HG02798 (cell line): Measurements from ENCODE around the gene SIK2.
"Not testable (repeated sequence)": the region's sequence is repeated elsewhere in the genome, so short reads cannot be mapped to it uniquely, and the experiment has no call there.

Source experiments
- ATAC-seq: cut with Tn5 transposase; IDR thresholded peaks from one replicate; pipeline ENCODE4 v1.9.1; 2021; ENCODE audit warnings: mild to moderate bottlenecking; ENCODE audit not compliant: unreplicated experiment, poor library complexity

The SIK2 gene

DNA sequence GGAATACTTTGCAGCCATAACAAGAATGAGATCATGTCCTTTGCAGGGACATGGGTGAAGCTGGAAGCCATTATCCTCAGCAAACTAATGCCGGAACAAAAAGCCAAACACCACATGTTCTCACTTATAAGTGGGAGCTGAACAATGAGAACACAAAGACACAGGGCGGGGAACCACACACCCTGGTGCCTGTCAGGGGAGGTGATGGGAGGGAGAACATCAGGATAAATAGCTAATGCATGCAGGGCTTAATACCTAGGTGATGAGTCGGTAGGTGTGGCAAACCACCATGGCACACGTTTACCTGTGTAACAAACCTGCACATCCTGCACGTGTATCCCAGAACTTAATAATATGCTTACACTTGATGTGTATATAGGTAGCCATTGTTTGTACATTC, 49.1 kb downstream of the SIK2 start:
- not testable (repeated sequence) for ATAC-seq

DNA sequence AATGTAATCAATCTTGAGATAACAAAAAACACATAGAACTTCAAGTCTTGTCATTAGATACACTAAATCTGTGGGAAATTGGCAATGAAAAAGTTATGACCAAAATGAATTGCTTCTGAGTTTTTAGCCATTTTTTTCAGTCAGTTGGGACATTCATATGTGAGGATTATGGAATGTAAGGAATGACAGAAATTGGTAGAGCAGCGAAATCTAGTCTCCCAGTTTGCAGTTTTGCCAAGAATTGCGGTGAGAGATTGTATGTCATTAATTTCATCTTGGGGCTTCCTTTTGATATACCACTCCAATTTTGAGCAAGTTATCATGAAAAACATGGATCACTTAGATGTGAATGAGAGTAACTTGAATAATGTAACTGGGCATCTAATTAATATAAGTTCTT, 49.9 kb downstream of the SIK2 start:
- no peak for ATAC-seq

DNA sequence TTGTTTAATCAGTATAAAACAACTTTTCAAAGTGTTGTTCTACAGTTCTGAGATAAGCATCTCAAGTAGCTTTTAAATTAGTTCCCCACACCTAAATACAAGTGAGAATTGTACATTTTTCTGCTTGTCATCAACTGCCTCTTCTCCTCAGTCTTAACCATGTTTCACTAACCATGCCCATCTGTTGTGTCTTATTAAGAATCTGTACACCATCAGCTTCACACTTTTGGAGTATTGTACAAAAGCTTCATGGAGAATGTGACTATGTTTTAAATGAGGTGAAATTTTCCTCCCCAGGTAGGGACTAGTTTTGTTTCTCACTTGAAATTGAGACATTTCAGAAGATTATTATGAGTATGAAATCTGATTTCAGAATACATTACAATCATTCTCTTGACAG, 52.4 kb downstream of the SIK2 start:
- no peak for ATAC-seq

DNA sequence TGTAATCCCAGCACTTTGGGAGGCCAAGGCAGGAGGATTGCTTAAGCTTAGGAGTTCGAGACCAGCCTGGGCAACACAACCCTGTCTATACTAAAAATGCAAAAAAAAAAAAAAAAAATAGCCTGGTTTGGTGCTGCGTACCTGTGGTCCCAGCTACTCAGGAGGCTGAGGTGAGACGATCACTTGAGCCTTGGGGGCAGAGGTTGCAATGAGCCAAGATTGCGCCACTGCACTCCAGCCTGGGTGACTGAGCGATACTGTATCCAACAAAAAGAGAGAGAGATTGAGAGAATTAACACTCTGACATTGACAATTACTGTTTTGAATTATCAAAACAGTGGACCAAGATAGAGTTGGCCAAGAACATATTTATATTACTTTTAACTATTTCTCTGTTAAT, 53.7 kb downstream of the SIK2 start:
- no peak for ATAC-seq

DNA sequence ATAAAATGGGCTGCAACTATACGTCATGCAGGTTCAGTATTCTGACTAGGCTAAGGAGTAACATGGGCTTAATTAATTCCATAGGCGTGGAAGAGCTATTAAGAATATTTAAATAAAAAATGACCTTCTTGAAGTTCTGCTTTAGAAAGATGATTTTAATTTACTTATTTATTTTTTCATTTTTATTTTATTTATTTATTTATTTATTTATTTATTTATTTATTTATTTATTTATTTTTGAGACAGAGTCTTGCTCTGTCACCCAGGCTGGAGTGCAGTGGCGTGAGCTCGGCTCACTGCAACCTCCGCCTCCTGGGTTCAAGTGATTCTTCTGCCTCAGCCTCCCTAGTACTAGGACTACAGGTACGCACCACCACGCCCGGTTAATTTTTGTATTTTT, 55.7 kb downstream of the SIK2 start:
- ATAC-seq, result not testable (repeated sequence)

DNA sequence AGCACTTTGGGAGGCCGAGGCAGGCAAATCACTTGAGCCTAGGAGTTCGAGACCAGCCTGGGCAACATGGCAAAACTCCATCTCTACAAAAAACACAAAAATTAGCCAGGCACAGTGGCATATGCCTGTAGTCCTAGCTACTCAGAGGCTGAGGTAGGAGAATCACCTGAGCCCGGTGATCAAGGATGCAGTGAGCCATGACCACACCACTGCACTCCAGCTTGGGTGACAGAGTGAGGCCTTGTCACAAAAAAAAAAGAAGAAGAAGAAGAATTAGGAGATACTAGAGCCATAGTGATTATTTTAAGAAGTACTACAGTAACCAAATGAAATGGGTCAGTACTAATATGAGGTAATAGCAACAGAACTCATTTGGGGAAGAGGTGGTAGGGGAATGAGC, 56.2 kb downstream of the SIK2 start:
- ATAC-seq, result not testable (repeated sequence)

DNA sequence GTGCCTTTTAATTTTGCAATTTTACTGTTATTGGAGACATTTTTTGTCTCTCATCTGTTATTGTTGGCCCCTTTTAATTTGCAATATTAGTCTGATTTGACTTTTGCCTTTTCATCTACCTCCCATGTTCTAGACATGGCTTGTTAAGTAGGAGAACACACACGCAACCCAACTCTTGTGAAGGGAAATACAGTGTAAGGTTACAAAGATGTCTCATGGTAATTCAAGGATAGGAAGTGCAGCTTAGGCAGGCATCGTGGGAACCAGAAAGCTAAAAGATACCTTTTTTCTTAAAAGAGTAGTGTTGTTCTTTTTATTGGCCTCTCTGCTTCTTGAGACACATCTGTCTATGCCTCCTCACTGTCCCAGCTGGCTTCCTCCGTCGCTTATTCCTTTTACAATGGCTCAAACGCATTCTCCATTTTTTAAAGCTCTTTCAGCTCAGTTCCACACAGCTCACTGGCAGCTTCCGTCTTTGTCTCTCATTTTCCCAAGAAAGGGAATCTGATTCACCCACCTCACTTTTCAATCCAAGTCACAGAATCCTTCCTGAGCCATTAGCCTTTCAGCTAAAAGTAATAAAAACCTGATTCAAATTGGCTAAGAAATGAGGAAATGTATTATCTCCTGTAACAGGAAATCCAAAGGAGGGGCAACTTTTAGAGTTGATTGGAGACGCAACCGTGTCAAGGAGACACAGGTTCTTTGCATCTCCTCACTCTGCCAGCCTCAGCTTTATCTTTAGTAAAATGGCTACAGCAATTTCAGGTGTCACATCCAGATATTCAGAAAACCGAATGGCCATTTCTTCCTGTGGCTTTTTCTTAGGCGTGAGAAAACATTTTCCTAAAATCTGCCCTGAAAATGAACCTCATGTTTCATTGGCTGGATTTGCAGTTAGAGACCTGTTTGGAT, 57.2 kb downstream of the SIK2 start:
- no peak for ATAC-seq

DNA sequence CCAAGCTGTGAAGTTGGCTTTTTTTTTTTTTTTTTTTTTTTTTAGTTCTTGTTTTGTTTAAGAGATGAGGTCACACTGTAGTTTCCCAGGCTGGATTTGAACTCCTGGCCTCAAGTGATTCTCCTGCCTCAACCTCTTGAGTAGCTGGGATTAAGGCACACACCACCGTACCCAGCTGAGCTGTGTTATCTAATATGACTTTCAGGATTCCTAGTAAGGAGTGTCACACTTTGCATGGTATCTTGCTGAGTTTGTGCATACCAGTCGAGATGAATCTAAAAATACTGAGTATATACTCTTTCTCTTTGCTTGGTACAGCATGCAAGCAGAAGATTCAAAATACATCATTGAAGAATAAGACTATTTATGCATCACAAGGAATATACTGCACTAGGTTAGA, 58.6 kb downstream of the SIK2 start:
- no peak for ATAC-seq

DNA sequence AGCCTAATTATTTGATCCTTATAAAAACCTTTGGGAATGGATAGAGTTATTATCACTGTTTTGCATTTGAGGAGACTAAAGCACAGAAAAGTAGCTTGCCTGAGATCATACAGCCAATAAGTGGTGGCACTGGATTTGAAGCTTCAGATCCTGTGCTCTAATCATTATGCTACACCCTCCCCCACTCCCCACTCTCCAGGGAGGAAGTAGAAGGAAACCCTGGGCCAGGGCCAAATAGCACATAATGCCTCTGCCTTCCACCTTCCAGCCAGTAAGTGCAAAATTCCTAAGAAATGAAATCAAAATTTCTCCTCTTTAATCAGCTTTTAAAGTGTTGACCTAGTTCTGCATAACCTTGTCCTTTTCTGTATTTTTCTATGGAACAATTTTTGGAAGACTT, 61.6 kb downstream of the SIK2 start:
- no peak for ATAC-seq

DNA sequence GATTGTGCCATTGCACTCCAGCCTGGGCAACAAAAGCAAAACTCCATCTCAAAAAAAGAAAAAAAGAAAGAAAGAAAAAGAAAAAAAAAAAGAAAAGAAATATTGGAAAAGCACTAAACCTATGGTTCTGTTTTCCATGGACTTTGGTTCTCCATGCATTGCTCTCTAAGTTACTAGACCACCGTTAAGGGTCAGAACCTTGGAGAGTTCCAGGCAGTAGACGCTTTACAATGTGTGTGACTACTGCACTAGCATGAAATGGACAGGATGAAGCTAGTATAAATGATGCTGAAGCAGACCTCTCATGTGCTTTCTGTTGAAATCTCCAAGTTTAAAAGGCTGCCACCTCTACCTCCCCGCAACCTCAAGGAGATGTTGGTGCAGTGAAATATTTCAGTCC, 63.5 kb downstream of the SIK2 start:
- no peak for ATAC-seq

DNA sequence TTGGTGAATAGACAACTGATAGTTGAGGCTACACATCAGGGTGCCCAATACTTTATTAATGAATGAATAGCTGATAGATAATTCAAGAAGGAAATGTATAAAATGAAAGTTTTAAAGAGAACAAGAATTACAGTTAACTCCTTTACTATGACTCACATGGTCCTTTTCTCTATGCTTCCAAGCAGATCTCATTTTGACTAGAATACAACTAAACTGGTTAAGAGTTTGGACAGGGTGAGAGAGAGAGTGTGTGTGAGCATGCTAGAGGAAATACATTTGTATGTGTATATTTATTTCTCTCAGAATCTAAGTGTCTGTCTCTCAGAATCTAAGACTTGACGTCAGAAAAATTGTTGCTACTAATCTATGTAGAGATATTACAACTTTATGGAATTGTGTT, 66.7 kb downstream of the SIK2 start:
- ATAC-seq, result no peak

DNA sequence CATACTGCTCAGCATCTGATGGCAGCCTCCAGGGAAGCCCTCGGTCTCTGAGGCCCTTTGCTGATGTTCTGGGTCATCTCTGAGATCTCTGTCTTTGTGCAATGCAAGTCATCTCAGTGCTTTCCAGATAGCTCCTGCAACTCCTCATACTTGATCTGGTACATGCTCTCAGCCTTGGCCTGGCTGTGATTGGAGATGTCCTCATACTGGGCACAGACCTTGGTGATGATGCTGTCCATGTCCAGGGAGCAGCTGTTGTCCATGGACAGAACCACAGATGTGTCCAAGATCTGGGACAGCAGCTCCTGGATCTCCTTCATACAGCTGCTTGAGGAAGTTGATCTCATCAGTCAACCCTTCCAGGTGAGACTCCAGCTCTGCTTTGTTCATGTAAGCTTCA, 69.1 kb downstream of the SIK2 start:
- ATAC-seq, result no peak

DNA sequence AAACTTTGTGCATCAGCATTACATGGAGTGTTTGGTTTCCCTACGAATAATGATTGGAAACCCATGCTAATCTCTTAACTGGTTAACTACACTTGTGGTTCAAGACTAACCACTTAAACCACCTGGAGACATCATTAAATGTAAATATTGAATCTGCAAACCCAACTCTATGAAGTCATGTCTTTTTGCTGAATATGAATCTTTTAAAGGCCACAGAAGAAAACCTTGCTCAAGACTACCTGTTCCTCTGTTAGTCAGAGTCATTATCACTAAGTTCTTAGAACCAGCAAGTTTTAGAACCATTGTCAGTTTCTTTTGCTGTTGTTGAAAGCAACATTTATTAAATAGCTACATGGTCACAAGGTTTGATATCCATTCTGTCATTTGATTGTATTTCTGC, 70.7 kb downstream of the SIK2 start:
- no peak for ATAC-seq

DNA sequence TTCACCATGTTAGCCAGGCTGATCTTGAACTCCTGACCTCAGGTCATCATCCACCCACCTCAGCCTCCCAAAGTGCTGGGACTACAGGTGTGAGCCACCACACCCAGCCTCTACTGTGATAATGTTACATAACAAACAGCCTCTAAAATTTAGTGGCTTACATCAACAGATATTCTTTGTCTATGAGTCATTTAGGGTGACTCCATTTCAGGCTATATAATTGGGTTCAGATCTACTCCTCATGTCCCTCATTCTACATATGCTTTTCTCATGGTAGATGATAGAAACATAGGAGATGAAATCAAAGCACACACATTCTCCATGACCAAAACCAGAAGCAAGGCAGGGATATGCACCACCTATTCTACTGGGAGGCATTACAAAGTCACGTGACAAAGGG, 72.7 kb downstream of the SIK2 start:
- ATAC-seq, result no peak

DNA sequence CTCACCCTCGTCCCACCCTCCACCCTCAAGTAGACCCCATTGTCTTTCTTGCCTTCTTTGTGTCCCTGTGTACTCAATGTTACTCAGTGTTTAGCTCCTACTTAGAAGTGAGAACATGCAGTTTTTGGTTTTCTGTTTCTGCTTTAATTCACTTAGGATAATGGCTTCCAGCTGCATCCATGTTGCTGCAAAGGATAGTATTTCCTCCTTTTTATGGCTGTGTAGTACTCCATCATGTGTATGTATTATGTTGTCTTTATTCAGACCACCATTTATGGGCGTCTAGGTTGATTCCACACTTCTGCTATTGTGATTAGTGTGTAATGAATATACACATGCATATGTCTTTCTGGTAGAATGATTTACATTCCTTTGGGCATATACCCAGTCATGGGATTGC, 73.6 kb downstream of the SIK2 start:
- ATAC-seq, result no peak

DNA sequence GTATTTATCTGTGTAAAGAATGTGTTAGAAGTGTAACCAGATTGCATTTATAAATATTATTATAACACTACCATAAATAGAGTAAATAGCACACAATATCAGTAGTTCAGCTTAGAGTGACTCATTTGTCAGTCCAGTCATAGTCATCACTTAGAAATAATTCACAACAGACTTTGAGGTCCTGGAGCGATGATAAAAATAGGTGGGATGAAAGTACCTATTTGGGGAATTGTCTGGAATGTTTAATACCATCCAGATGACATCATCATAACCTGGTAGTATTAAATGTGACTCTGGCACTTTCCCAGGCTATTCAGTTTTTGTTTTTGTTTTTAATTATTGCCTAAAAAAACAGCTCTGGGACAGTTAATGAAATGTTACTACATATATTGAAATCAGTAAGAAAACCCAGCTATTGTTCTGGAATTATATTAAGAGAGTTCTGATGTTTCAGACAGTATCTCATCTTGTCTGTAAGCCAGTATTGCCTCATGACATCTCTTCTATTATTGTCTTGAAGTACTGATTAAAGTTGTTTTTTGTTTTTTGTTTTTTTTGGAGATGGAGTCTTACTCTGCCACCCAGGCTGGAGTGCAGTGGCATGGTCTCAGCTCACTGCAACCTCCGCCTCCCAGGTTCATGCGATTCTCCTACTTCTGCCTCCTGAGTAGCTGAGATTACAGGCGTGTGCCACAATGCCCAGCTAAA, 74.8 kb downstream of the SIK2 start:
- ATAC-seq, result no peak

DNA sequence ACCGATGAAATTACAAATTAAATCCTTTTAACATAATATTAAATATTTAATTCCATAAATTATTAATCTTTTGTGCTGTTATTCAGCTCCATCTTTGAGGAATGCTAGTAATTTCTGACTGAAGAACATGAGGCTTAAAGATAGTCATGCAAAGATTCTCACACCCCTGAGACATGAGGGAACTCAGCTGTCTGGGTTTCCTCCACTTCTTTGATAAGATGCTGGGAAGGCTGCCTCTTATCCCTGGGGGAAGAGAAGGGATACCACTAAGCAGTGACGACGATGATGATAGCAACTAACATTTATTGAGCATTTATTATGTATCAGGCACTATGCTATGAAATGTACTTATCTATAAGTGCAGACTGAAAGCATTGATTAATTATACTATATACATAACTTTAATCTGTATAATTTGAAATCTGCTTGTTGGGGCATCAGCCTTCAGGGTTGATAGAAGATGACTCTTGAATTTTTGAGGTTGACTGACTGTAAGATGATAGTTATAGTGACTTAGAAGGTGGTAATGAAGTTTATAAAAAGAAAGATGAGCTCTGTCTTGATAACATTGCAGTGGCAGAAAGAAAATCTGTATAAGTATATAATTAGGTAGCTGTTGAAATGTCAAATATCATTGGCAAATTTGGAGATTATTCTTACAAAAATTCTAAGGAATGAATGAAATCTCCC, 78.4 kb downstream of the SIK2 start:
- no peak for ATAC-seq

DNA sequence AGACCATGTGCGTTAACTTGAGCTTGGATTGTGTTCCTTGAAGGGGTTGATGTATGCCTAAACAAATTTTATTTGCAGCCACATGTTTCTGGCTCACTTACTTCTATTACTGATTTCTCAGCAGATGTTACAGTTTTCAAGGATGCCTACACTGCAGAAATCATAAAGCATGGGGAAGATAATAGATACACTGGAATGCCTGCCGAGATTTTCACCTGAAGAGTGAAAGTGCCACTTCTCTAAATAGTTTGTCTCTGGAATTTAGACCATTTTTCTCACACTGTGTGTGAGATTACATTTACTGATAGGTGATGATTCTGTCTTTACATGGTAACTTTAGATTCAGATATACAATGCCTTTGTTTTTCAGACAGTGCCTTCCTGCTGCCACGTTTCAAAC, 81.6 kb downstream of the SIK2 start:
- no peak for ATAC-seq

DNA sequence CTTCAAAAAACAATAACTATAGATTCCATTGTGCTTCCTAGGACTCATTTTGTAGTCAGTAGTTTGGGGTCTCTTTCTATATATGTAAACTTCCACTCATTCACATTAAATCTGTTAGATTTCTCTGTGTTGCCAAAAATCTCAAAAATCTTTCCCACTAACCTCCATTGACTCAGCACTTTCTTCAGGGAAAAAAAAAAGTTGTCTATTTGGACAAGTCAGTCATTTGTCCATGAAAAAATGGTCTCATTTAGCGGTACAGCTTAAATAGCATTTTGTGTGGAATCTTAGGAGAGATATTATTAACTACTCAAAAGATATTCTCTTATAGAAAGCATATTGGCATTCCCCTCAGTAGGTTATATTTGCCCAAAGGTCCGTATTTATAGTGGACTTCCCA, 82.0 kb downstream of the SIK2 start:
- ATAC-seq, result no peak

DNA sequence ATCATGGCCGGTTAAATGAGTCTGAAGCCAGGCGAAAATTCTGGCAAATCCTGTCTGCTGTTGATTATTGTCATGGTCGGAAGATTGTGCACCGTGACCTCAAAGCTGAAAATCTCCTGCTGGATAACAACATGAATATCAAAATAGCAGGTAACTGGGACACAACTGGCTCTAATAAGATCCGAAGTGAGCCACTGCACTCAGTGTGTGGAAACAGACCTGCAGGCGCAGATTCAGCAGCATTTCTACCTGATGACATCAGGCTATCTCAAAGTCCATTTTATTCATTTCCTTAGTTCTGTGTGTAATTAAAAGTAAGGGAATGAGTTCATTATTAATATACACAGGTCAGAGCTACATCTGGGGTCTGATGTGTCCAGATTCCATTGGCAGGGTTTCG, 85.8 kb downstream of the SIK2 start:
- ATAC-seq, result no peak

DNA sequence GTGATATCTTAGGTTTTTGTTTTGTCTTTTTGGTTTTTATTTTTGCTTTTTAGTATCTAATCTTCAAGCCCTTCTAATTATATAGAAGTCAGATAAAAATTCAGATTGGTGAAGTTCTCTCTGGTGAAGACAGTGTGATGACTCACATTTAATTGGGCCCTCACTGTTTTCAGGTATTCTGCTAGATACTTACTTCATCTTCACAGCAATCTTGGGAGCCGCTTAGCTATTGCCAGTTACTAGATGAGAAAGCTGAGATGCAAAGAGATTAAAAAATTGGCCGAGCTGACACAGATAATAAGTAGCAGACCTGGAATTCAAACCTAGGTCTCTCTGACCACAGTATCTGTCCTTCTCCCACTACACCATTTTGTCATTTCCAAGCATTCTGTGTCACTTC, 88.9 kb downstream of the SIK2 start:
- ATAC-seq, result no peak
